GM10248 (cell line): ENCODE results near the gene NFAM1.

Experiments
- CTCF ChIA-PET: fragments of 300-600 bp; sonication (Branson Sonifier 250); formaldehyde crosslinking; extraction: SDS; loops from one replicate; lab custom pipeline; 2021; ENCODE audit warnings: antibody characterized with exemption; lab: Yijun Ruan, JAX
- POLR2A ChIA-PET: fragments of 350-650 bp; sonication (Branson Sonifier 250); formaldehyde crosslinking; extraction: SDS; loops from one replicate; lab custom pipeline; 2020; ENCODE audit warnings: antibody characterized with exemption; lab: Yijun Ruan, JAX
- DNase-seq: peaks from one replicate; pipeline ENCODE4 v3.0.0; 2012; ENCODE audit errors: extremely low spot score
- TF ChIP-seq, protein P1 (sequence below): IDR thresholded peaks from 2 replicates; pipeline ENCODE4 v1.5.1; 2012; ENCODE audit warnings: mild to moderate bottlenecking, low read depth; ENCODE audit errors: extremely low read depth, missing control alignments, control extremely low read depth

NFAM1 gene

GRCh38 chr22:42361523-42361922 lies 70.7 kb downstream of the NFAM1 start:
- POLR2A ChIA-PET = no interaction called here
- CTCF ChIA-PET = no interaction called here
- TF ChIP-seq, protein P1, sequence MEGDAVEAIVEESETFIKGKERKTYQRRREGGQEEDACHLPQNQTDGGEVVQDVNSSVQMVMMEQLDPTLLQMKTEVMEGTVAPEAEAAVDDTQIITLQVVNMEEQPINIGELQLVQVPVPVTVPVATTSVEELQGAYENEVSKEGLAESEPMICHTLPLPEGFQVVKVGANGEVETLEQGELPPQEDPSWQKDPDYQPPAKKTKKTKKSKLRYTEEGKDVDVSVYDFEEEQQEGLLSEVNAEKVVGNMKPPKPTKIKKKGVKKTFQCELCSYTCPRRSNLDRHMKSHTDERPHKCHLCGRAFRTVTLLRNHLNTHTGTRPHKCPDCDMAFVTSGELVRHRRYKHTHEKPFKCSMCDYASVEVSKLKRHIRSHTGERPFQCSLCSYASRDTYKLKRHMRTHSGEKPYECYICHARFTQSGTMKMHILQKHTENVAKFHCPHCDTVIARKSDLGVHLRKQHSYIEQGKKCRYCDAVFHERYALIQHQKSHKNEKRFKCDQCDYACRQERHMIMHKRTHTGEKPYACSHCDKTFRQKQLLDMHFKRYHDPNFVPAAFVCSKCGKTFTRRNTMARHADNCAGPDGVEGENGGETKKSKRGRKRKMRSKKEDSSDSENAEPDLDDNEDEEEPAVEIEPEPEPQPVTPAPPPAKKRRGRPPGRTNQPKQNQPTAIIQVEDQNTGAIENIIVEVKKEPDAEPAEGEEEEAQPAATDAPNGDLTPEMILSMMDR = no peak
- DNase-seq = no peak

GRCh38 chr22:42360348-42360747 lies 71.9 kb downstream of the NFAM1 start:
- POLR2A ChIA-PET = no interaction called here
- CTCF ChIA-PET = interaction anchor here (1.2 to 1.3 kb wide), 2 partner anchors 12 to 84 kb away, joined by 3 read pairs; no protein-coding TSS in a partner anchor
- DNase-seq = no peak

DNA sequence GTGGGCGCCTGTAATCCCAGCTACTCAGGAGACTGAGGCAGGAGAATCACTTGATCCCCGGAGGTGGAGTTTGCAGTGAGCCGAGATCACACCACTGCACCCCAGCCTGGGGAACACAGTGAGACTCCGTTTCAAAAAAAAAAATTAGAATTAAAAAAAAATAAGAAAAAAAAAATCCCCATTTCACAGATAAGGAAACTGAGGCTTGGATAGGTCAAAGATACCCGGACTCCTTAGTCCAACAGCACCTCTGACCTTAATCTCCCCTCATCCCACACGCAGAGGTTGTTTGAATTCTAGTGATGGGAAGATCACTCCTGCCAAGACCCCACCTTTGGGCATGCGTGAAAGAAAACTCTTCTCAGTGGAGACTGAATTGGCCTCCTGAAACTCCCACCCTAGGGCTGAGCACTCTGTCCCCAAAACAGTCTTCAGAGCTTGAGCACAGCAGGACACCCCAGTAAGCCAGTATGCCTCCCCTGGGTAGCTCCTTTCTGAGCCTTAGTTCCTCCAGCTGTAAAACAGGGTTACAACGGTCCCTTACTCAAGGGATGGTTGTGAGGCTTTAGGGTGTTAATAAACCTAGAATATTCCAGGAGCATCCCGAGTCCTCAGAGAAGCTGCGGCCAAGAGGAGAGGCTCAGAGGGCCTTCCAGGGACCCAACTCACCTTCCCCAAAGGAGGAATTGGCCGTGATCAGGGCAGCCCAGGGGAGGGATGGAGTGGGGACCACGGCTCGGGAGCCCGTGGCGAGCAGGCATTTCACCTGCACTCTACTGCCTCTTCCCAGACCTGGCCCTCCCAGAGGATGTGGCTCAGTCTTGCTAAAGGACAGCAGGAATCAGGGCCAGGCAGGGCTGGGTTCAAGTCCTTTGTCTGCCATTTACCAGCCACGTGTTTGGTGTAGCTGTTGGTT lies 73.3 kb downstream of the NFAM1 start:
- CTCF ChIA-PET = interaction anchor here (0.7 to 1.3 kb wide), 2 partner anchors 11 to 13 kb away, joined by 3 read pairs; no protein-coding TSS in a partner anchor

More at GRCh38 chr22:42360348-42360747, 71.9 kb downstream of the NFAM1 start:
- TF ChIP-seq, protein P1 = no peak

GRCh38 chr22:42357634-42358296 lies 74.4 kb downstream of the NFAM1 start:
- POLR2A ChIA-PET = no interaction called here
- TF ChIP-seq, protein P1 = no peak
- DNase-seq = no peak
- CTCF ChIA-PET = no interaction called here

More for the DNA sequence above, 73.3 kb downstream of the NFAM1 start:
- TF ChIP-seq, protein P1 = no peak
- POLR2A ChIA-PET = no interaction called here
- DNase-seq = no peak

GRCh38 chr22:42357221-42357620 lies 75.0 kb downstream of the NFAM1 start:
- TF ChIP-seq, protein P1 = no peak
- CTCF ChIA-PET = no interaction called here
- DNase-seq = no peak
- POLR2A ChIA-PET = no interaction called here

GRCh38 chr22:42356533-42356932 lies 75.7 kb downstream of the NFAM1 start:
- no peak for DNase-seq
- ChIA-PET CTCF (no interaction called here), POLR2A (no interaction called here)
- TF ChIP-seq, protein P1 = no peak
